HG02943 (cell line): ENCODE results near the gene PSMG1.

Experiments used
- ATAC-seq: cut with Tn5 transposase; IDR thresholded peaks from one replicate; pipeline ENCODE4 v1.9.1; 2021; ENCODE audit warnings: mild to moderate bottlenecking, low read depth, moderate library complexity; ENCODE audit not compliant: unreplicated experiment

Gene PSMG1

GRCh38 chr21:39189857-39190604 lies 6.8 kb upstream of the PSMG1 start:
- ATAC-seq, result no peak

GRCh38 chr21:39188521-39189139 lies 5.4 kb upstream of the PSMG1 start:
- no peak for ATAC-seq

GRCh38 chr21:39187141-39187540 lies 3.9 kb upstream of the PSMG1 start:
- ATAC-seq, result no peak

- ATAC-seq, result no peak
These were observed 3.4 kb upstream of the PSMG1 start for GRCh38 chr21:39186676-39187075.

GRCh38 chr21:39185157-39185556 lies 1.9 kb upstream of the PSMG1 start:
- no peak for ATAC-seq

GRCh38 chr21:39184050-39184980 lies 1.1 kb upstream of the PSMG1 start:
- no peak for ATAC-seq

GRCh38 chr21:39182484-39183271 lies 573 bp downstream of the PSMG1 start:
- ATAC-seq, result no peak

- ATAC-seq, result no peak
These were observed 1.2 kb downstream of the PSMG1 start for GRCh38 chr21:39182016-39182415.

- no peak for ATAC-seq
These were observed 1.9 kb downstream of the PSMG1 start for GRCh38 chr21:39181205-39181818.

GRCh38 chr21:39180429-39181019 lies 2.7 kb downstream of the PSMG1 start:
- no peak for ATAC-seq

- ATAC-seq, result no peak
These were observed 4.8 kb downstream of the PSMG1 start for GRCh38 chr21:39178421-39178820.

- ATAC-seq, result no peak
These were observed 7.0 kb downstream of the PSMG1 start for GRCh38 chr21:39176271-39176709.

GRCh38 chr21:39175665-39176064 lies 7.6 kb downstream of the PSMG1 start:
- no peak for ATAC-seq

GRCh38 chr21:39175154-39175553 lies 8.1 kb downstream of the PSMG1 start:
- no peak for ATAC-seq

GRCh38 chr21:39173716-39174680 lies 9.3 kb downstream of the PSMG1 start:
- ATAC-seq, result no peak

GRCh38 chr21:39169906-39170305 lies 13.3 kb downstream of the PSMG1 start:
- no peak for ATAC-seq

GRCh38 chr21:39168800-39169199 lies 14.5 kb downstream of the PSMG1 start:
- ATAC-seq, result no peak

GRCh38 chr21:39164523-39164922 lies 18.7 kb downstream of the PSMG1 start:
- ATAC-seq, result no peak
